HCT116 (cell line): ENCODE results near the gene MAGI3. TPM values are rescaled to one million over a fixed set of nuclear protein-coding genes. Genes with fewer than 3 reads are reported as not detected.

ENCODE experiments used
- ATAC-seq: fragments of 200-7000 bp; cut with Tn5 transposase; 2 replicates; pipeline ENCODE4 v1.9.1; 2020; ENCODE audit warnings: mild to moderate bottlenecking, moderate library complexity
- BruUV-seq: library from RNA; stranded (reverse); fragments of 400-500 nt; replicated peaks from 2 replicates; lab custom pipeline; 2021; lab: Mats Ljungman, UMichigan
- CTCF ChIA-PET: fragments of 300-600 bp; sonication (Branson Sonifier 250); formaldehyde crosslinking; loops from one replicate; lab custom pipeline; 2021; ENCODE audit warnings: antibody characterized with exemption; lab: Charles Lee
- POLR2A ChIA-PET: fragments of 300-600, 350-600 bp; sonication (Branson Sonifier 250); formaldehyde crosslinking; loops from one replicate; lab custom pipeline; 2021; ENCODE audit warnings: antibody characterized with exemption; lab: Charles Lee
- RAD21 ChIA-PET, 2 experiments: fragments of 300-600 bp; sonication (Branson Sonifier 250); formaldehyde crosslinking; loops; one replicate each; lab custom pipeline; 2023; ENCODE audit warnings: low total read pairs in 2 of 2; ENCODE audit not compliant: uncharacterized antibody in 2 of 2, unreplicated experiment in 2 of 2, low non-redundant PET in 1 of 2; lab: Charles Lee
- DNase-seq: peaks from one replicate; pipeline ENCODE4 v3.0.0-alpha.2; 2010; ENCODE audit warnings: low read depth, low spot score
- H2AFZ ChIP-seq: fragments of 200-600 bp; shearing (Covaris generic), sonication (generic); 2 replicates; pipeline ENCODE4 v1.6.1; 2017; ENCODE audit warnings: low read depth, mixed run types, mixed read lengths, antibody characterized with exemption, low read length; ENCODE audit not compliant: poor library complexity, severe bottlenecking
- H3K27ac ChIP-seq: 2 replicates; pipeline ENCODE4 v1.5.1; 2012; ENCODE audit warnings: low read depth, low read length
- H3K27me3 ChIP-seq: fragments of 200-600 bp; sonication (generic); 2 replicates; pipeline ENCODE4 v1.6.1; 2016; ENCODE audit warnings: mixed run types, low read length, mixed read lengths; ENCODE audit not compliant: insufficient read depth
- H3K36me3 ChIP-seq, 2 experiments: fragments of 200-500 bp in 1 of 2; fragments of 200-600 bp in 1 of 2; sonication (Bioruptor generic) in 1 of 2; sonication (generic) in 1 of 2; 2 replicates each; pipeline versions ENCODE4 v1.5.1 to v1.6.1; 2014 to 2016; ENCODE audit warnings: low read length in 2 of 2, inconsistent platforms in 1 of 2, mixed read lengths in 1 of 2, mixed run types in 1 of 2; ENCODE audit not compliant: insufficient read depth in 2 of 2, control insufficient read depth in 1 of 2
- H3K4me1 ChIP-seq, 2 experiments: fragments of 200-600 bp in 1 of 2; sonication (generic) in 1 of 2; 2 replicates each; pipeline versions ENCODE4 v1.5.1 to v1.6.1; 2012 to 2017; ENCODE audit warnings: low read length in 2 of 2, inconsistent platforms in 1 of 2, mild to moderate bottlenecking in 1 of 2, mixed read lengths in 1 of 2, mixed run types in 1 of 2, moderate library complexity in 1 of 2; ENCODE audit not compliant: insufficient read depth in 2 of 2, control insufficient read depth in 1 of 2
- H3K4me2 ChIP-seq: fragments of 200-600 bp; sonication (generic); 2 replicates; pipeline ENCODE4 v1.6.1; 2017; ENCODE audit warnings: mixed run types, low read length, mixed read lengths
- H3K4me3 ChIP-seq, 2 experiments: fragments of 200-600 bp in 1 of 2; sonication (generic) in 1 of 2; replicated peaks in 1 of 2; 2 replicates each; pipeline ENCODE4 v1.5.1; 2011 to 2016; ENCODE audit warnings: low read length in 2 of 2, control low read depth in 1 of 2, low read depth in 1 of 2, mild to moderate bottlenecking in 1 of 2, mixed read lengths in 1 of 2, mixed run types in 1 of 2
- H3K79me2 ChIP-seq: fragments of 200-600 bp; sonication (generic); 2 replicates; pipeline ENCODE4 v1.6.1; 2017; ENCODE audit warnings: mild to moderate bottlenecking, mixed run types, low read length, moderate library complexity, mixed read lengths; ENCODE audit not compliant: insufficient read depth
- H3K9ac ChIP-seq: fragments of 200-600 bp; sonication (generic); 2 replicates; pipeline ENCODE4 v1.6.1; 2016; ENCODE audit warnings: low read length, mixed read lengths
- H3K9me2 ChIP-seq: fragments of 200-600 bp; sonication (generic), shearing (Covaris generic); 2 replicates; pipeline ENCODE4 v1.6.1; 2017; ENCODE audit warnings: mixed run types, mild to moderate bottlenecking, moderate library complexity; ENCODE audit not compliant: insufficient read depth
- H3K9me3 ChIP-seq, 2 experiments: fragments of 200-500 bp in 1 of 2; fragments of 200-600 bp in 1 of 2; sonication (Bioruptor generic) in 1 of 2; sonication (generic) in 1 of 2; 2 replicates each; pipeline ENCODE4 v1.6.1; 2014 to 2017; ENCODE audit warnings: low read length in 2 of 2, mixed read lengths in 2 of 2, inconsistent platforms in 1 of 2, low read depth in 1 of 2, mild to moderate bottlenecking in 1 of 2, mixed run types in 1 of 2, moderate library complexity in 1 of 2; ENCODE audit not compliant: control insufficient read depth in 1 of 2, insufficient read depth in 1 of 2
- H4K20me1 ChIP-seq: fragments of 200-600 bp; sonication (generic), shearing (Covaris generic); 2 replicates; pipeline ENCODE4 v1.6.1; 2017; ENCODE audit warnings: mixed run types, mild to moderate bottlenecking, moderate library complexity; ENCODE audit not compliant: insufficient read depth
- CBX3 ChIP-seq: IDR thresholded peaks from 2 replicates; pipeline ENCODE4 v1.6.1; 2012; ENCODE audit warnings: low read depth
- CEBPB ChIP-seq: IDR thresholded peaks from 2 replicates; pipeline ENCODE4 v1.6.1; 2012; ENCODE audit warnings: low read depth
- EGR1 ChIP-seq: IDR thresholded peaks from 2 replicates; pipeline ENCODE4 v1.6.1; 2012; ENCODE audit warnings: low read depth
- EZH2 ChIP-seq: fragments of 200-600 bp; sonication (generic); IDR thresholded peaks from 2 replicates; pipeline ENCODE4 v1.6.1; 2017; ENCODE audit warnings: antibody characterized with exemption, mixed run types
- EZH2phosphoT487 ChIP-seq: fragments of 200-600 bp; IDR thresholded peaks from 2 replicates; pipeline ENCODE4 v1.6.1; 2018; ENCODE audit warnings: antibody characterized with exemption, borderline replicate concordance
- FOSL1 ChIP-seq: IDR thresholded peaks from 2 replicates; pipeline ENCODE4 v1.6.1; 2012; ENCODE audit warnings: low read depth
- JUND ChIP-seq: IDR thresholded peaks from 2 replicates; pipeline ENCODE4 v1.6.1; 2012
- POLR2A ChIP-seq: IDR thresholded peaks from 2 replicates; pipeline ENCODE4 v1.7.0; 2011; ENCODE audit warnings: borderline replicate concordance; ENCODE audit not compliant: insufficient read depth, insufficient read length; ENCODE audit errors: extremely low read depth
- RAD21 ChIP-seq: IDR thresholded peaks from 2 replicates; pipeline ENCODE4 v1.6.1; 2012; ENCODE audit warnings: low read depth, mild to moderate bottlenecking
- SIN3A ChIP-seq: IDR thresholded peaks from 2 replicates; pipeline ENCODE4 v1.6.1; 2012; ENCODE audit warnings: low read depth
- SP1 ChIP-seq: IDR thresholded peaks from 2 replicates; pipeline ENCODE4 v1.6.1; 2012; ENCODE audit warnings: low read depth
- SRF ChIP-seq: IDR thresholded peaks from 2 replicates; pipeline ENCODE4 v1.6.1; 2012; ENCODE audit warnings: low read depth
- TCF7L2 ChIP-seq: IDR thresholded peaks from 2 replicates; pipeline ENCODE4 v1.7.0; 2011; ENCODE audit warnings: borderline replicate concordance, inconsistent platforms; ENCODE audit not compliant: insufficient read depth, insufficient read length; ENCODE audit errors: extremely low read depth
- YY1 ChIP-seq: IDR thresholded peaks from 2 replicates; pipeline ENCODE4 v1.6.1; 2011; ENCODE audit warnings: low read length, low read depth, moderate library complexity, mild to moderate bottlenecking; ENCODE audit not compliant: insufficient replicate concordance; ENCODE audit errors: extremely low read depth
- ZFX ChIP-seq: fragments of 450-650 bp; IDR thresholded peaks from 2 replicates; pipeline ENCODE4 v1.6.1; 2017
- ZNF274 ChIP-seq: fragments of 200-500 bp; sonication (Bioruptor generic); IDR thresholded peaks from 2 replicates; pipeline ENCODE4 v1.6.1; 2014; ENCODE audit warnings: mild to moderate bottlenecking, low read depth, low read length, inconsistent platforms
- intact Hi-C: fragments of 100-400 bp; cut with micrococcal nuclease; formaldehyde crosslinking; loops from 2 replicates; pipeline ENCODE4 v1.10.0; 2022
- total RNA-seq: library from RNA; stranded (reverse); gene quantifications from one replicate; pipeline ENCODE4 v1.2.1, GENCODE V29; 2021; ENCODE audit not compliant: unreplicated experiment
- TF ChIP-seq, protein P1 (sequence below): IDR thresholded peaks from 2 replicates; pipeline ENCODE4 v1.6.1; 2012; ENCODE audit warnings: low read depth
- TF ChIP-seq, protein P2 (sequence below): IDR thresholded peaks from 2 replicates; pipeline ENCODE4 v1.6.1; 2012
- TF ChIP-seq, protein P3 (sequence below): IDR thresholded peaks from 2 replicates; pipeline ENCODE4 v1.6.1; 2012

Gene MAGI3
- total RNA-seq, 1 experiment from 2014 or later: 11.8 TPM

DNA sequence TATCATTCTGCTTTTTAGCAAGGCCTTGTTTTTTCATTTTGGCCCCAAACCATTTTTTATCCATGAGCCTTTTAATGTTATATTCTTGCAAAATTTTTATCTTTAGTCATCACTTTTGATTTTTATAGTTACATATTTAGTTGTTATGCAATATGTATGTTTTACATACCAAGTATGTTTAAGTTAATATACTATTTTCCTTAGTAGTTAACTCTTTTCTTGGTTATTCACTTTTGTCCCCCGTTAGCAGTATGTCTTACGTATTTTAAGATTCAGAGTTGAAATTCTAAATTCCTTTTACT, 44.5 kb downstream of the MAGI3 start:
- intact Hi-C loops: no loop called here
- H3K79me2 ChIP-seq: no peaks in the 10 kb centered on the region
- ChIA-PET RAD21 (no interaction called here), CTCF (no interaction called here)
- H3K27ac ChIP-seq: no peak overlapping the region
- DNase-seq: no peak
- no peak for ATAC-seq
- H3K4me2 ChIP-seq: no peak overlapping the region
- no peaks in the 10 kb centered on the region for H3K9me2 ChIP-seq
- TF ChIP-seq CEBPB: no peak
- TF ChIP-seq FOSL1: no peak
- TF ChIP-seq EGR1: no peak
- no peak for TF ChIP-seq CBX3
- no peak for TF ChIP-seq SRF
- TF ChIP-seq ZFX: no peak
- TF ChIP-seq YY1: no peak
- no peak for TF ChIP-seq ZNF274
- no peak for TF ChIP-seq SP1
- TF ChIP-seq RAD21: no peak
- no peak for TF ChIP-seq EZH2phosphoT487
- TF ChIP-seq EZH2: no peak
- no peak for TF ChIP-seq POLR2A
- TF ChIP-seq JUND: no peak
- TF ChIP-seq, all 23 proteins: peak for 0
- 0 out of 2 replicates have a peak, but pooled peaks cover 3% of the 10 kb centered on the region for H4K20me1 ChIP-seq
- H3K36me3 ChIP-seq: no peaks in the 10 kb centered on the region
- H3K9me3 ChIP-seq: no peaks in the 10 kb centered on the region
- no peak overlapping the region for H2AFZ ChIP-seq
- H3K9ac ChIP-seq: no peak overlapping the region
- no peak overlapping the region for H3K4me3 ChIP-seq
- POLR2A ChIA-PET: no interaction called here
- no TSS peak for BruUV-seq
- H3K27me3 ChIP-seq: no peaks in the 10 kb centered on the region
- H3K4me1 ChIP-seq: peaks cover 2 to 10% of the 10 kb centered on the region in 2 experiments; a peak in 1 of 4 replicates

DNA sequence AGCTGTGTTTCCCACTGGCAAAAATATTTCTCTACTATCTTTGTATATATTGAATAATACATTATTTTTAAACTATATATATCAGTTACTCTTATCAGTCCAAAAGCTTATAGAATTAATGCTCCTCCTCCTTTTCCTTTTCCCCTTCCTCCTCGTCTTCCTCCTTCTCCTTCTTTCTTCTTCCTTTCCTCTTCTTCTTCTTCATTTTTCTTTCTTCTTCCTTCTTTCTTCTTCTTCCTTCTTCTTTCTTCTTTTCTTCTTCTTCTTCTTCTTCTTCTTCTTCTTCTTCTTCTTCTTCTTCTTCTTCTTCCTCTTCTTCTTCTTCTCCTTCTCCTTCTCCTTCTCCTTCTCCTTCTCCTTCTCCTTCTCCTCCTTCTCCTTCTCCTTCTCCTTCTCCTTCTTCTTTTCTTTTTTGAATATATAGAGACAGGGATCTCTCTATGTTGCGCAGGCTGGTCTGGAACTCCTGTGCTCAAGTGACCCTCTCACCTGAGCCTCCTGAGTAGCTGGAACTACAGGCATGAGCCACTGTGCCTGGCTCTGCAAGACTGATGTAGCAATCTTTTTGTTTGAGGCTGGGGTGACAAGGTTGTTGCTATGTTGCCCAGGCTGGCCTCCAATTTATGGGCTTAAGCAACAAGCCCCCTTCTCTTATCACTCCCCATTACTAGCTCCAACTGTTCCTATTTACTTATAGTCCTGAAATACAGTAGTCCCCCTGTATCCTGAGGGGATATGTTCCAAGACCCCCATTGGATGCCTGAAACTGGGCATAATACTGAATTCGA, 47.4 kb downstream of the MAGI3 start:
- H3K4me2 ChIP-seq: no peak overlapping the region
- ATAC-seq: no peak
- no TSS peak for BruUV-seq
- RAD21 ChIA-PET: no interaction called here
- H3K9ac ChIP-seq: no peak overlapping the region
- DNase-seq: no peak
- TF ChIP-seq FOSL1 (no peak), JUND (no peak), ZNF274 (no peak), EGR1 (no peak), ZFX (no peak), EZH2phosphoT487 (no peak), RAD21 (no peak), POLR2A (no peak), TCF7L2 (no peak), SIN3A (no peak)
- TF ChIP-seq, protein P1, sequence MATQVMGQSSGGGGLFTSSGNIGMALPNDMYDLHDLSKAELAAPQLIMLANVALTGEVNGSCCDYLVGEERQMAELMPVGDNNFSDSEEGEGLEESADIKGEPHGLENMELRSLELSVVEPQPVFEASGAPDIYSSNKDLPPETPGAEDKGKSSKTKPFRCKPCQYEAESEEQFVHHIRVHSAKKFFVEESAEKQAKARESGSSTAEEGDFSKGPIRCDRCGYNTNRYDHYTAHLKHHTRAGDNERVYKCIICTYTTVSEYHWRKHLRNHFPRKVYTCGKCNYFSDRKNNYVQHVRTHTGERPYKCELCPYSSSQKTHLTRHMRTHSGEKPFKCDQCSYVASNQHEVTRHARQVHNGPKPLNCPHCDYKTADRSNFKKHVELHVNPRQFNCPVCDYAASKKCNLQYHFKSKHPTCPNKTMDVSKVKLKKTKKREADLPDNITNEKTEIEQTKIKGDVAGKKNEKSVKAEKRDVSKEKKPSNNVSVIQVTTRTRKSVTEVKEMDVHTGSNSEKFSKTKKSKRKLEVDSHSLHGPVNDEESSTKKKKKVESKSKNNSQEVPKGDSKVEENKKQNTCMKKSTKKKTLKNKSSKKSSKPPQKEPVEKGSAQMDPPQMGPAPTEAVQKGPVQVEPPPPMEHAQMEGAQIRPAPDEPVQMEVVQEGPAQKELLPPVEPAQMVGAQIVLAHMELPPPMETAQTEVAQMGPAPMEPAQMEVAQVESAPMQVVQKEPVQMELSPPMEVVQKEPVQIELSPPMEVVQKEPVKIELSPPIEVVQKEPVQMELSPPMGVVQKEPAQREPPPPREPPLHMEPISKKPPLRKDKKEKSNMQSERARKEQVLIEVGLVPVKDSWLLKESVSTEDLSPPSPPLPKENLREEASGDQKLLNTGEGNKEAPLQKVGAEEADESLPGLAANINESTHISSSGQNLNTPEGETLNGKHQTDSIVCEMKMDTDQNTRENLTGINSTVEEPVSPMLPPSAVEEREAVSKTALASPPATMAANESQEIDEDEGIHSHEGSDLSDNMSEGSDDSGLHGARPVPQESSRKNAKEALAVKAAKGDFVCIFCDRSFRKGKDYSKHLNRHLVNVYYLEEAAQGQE: no peak
- TF ChIP-seq, protein P2, sequence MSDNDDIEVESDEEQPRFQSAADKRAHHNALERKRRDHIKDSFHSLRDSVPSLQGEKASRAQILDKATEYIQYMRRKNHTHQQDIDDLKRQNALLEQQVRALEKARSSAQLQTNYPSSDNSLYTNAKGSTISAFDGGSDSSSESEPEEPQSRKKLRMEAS: no peak
- TF ChIP-seq, protein P3, sequence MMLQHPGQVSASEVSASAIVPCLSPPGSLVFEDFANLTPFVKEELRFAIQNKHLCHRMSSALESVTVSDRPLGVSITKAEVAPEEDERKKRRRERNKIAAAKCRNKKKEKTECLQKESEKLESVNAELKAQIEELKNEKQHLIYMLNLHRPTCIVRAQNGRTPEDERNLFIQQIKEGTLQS: no peak
- H2AFZ ChIP-seq: no peak overlapping the region
- no peaks in the 10 kb centered on the region for H3K36me3 ChIP-seq
- H3K9me3 ChIP-seq: no peaks in the 10 kb centered on the region
- POLR2A ChIA-PET: no interaction called here
- no peaks in the 10 kb centered on the region for H3K79me2 ChIP-seq
- no peaks in the 10 kb centered on the region for H4K20me1 ChIP-seq
- no peak overlapping the region for H3K27ac ChIP-seq
- H3K9me2 ChIP-seq: no peaks in the 10 kb centered on the region
- H3K4me3 ChIP-seq: no peak overlapping the region
- no peaks in the 10 kb centered on the region for H3K27me3 ChIP-seq
- CTCF ChIA-PET: no interaction called here
- intact Hi-C loops: no loop called here
- peaks cover 2 to 10% of the 10 kb centered on the region in 2 experiments; a peak in 1 of 4 replicates for H3K4me1 ChIP-seq
